Gastroesophageal sphincter (tissue), 3 donors: ENCODE data around the gene LURAP1L.

ENCODE experiments used
- EP300 ChIP-seq: sonication (generic); formaldehyde crosslinking; IDR thresholded peaks from one replicate; pipeline ENCODE4 v1.6.1; 2017; ENCODE audit warnings: antibody characterized with exemption, mild to moderate bottlenecking
- POLR2A ChIP-seq, 2 donors: fragments of 450-650 bp; IDR thresholded peaks; one replicate each; pipeline ENCODE4 v1.6.1; 2017; ENCODE audit warnings: antibody characterized with exemption in 2 of 2, mild to moderate bottlenecking in 2 of 2, moderate library complexity in 1 of 2
- POLR2AphosphoS5 ChIP-seq: sonication (generic); formaldehyde crosslinking; IDR thresholded peaks from one replicate; pipeline ENCODE4 v1.6.1; 2017; ENCODE audit warnings: antibody characterized with exemption
- TF ChIP-seq, protein P1 (sequence below), 4 experiments: fragments of 200-600 bp in 2 of 4; fragments of 450-650 bp in 2 of 4; sonication (generic) in 1 of 4; IDR thresholded peaks; one replicate each; pipeline ENCODE4 v1.5.1; 2017 to 2019; ENCODE audit warnings: antibody characterized with exemption in 4 of 4, mild to moderate bottlenecking in 2 of 4, moderate library complexity in 2 of 4

DNA sequence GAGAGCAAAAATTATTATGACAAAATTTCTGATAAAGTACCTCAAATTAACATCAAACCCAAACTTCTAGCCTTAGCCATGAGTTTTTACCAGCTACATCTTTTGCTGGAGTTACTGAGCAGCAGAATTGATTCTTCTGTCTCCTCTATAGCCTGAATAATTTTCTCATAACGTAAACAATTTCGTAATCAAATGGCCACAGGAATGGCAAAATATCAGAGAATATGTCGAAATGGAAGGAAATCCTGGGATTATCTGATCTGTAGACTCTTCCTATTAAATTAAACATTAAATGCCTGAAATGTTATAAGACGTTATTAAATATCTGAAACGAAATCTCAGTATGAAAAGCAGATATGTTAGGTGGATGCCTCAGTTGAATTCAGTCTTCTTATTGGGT lies 41.1 kb downstream of the LURAP1L start:
- TF ChIP-seq, protein P1, sequence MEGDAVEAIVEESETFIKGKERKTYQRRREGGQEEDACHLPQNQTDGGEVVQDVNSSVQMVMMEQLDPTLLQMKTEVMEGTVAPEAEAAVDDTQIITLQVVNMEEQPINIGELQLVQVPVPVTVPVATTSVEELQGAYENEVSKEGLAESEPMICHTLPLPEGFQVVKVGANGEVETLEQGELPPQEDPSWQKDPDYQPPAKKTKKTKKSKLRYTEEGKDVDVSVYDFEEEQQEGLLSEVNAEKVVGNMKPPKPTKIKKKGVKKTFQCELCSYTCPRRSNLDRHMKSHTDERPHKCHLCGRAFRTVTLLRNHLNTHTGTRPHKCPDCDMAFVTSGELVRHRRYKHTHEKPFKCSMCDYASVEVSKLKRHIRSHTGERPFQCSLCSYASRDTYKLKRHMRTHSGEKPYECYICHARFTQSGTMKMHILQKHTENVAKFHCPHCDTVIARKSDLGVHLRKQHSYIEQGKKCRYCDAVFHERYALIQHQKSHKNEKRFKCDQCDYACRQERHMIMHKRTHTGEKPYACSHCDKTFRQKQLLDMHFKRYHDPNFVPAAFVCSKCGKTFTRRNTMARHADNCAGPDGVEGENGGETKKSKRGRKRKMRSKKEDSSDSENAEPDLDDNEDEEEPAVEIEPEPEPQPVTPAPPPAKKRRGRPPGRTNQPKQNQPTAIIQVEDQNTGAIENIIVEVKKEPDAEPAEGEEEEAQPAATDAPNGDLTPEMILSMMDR (IDR thresholded peaks at IDR 0.05), result no peak
- TF ChIP-seq POLR2A (IDR thresholded peaks at IDR 0.05) (no peak), EP300 (no peak), POLR2AphosphoS5 (no peak)
